DMS53 treated with DMSO at 0.1 percent for 48 hours (cell line): Measurements from ENCODE around the gene NPR2.

ENCODE experiments used
- DNase-seq: peaks from one replicate; lab custom pipeline; 2025; ENCODE audit not compliant: unreplicated experiment; lab: John Stamatoyannopoulos, UW

The NPR2 gene

DNA sequence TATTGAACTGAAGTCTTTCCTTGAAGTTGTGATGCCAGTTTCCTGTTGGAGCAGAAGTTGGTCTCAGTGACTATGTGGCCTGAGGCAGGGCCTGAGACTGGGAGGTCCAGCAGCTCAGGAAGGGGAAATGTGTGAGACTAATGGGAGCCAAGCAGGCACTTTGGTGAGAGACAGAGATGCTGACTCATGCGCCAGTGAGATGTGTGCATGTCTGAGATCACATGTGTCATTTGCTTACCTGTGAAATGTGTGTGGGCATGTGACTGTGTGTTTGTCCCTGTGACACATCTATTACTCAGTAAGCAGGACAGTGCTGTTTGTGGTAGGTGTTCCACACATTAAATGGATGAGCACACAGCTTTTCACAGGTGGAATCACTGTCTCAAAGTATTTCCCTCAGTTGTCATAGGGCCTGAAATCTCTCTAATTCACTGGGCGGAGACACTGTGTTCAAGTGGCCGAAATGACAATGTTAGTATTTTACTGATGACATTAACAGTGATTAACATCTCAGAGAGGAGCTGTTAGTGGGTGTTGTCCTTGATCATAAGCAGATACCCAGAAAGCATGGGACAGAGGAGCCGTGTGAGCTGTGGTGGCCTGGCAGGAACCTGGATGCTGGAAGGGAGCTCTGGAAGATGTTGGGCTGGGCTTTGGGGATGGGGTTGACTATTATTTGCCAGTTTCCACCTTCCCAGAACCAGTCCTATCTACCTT lies 7.4 kb downstream of the NPR2 start:
- peak; percentile 25 for DNase-seq

DNA sequence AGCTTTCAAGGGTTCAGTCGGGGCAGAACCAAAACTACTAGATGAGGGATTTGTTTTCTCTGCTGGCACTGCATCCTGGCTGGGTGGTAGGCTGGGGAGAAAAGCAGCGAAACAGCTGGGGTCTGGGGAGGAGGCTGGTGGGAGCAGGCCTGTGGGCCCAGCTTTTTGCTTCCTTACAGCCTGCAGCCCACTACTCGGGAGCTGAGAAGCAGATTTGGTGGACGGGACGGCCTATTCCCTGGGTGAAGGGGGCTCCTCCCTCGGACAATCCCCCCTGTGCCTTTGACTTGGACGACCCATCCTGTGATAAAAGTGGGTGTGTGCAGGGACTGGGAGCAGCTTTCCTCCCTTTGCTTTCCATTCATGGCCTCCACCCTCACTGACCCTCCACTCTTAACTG lies 9.1 kb downstream of the NPR2 start:
- no peak for DNase-seq

DNA sequence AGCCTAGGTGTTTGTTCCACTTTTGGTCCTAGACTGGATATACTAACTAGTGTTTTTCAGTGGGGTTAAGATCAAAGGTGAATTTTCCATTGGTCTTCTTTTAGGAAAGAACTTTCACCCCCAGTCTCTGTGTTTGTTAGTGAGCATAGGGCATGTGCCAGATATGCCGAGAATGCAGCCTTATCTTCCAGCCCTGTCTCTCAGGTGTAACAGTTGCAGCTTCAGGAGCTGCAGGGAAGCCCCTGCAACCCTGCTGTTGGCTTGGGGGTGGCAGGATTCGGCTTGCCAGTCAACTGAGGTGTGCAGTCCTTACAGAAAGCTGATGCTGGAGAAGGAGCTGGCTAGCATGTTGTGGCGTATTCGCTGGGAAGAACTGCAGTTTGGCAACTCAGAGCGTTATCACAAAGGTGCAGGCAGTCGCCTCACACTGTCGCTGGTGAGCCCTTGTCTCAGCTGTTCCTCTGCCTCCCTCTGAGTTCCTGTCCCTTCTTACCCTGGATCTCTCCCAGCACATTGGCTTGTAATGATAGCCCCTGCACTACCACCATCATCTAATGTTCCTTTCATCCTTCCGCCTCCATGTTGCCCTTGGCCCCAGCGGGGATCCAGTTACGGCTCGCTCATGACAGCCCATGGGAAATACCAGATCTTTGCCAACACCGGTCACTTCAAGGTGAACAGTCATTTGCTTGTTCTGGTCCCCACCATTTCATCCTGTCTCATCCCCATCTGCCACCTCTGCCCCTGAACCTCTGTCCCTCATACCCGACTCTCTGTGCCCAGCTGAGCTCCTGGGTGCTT lies 10.1 kb downstream of the NPR2 start:
- DNase-seq: no peak

DNA sequence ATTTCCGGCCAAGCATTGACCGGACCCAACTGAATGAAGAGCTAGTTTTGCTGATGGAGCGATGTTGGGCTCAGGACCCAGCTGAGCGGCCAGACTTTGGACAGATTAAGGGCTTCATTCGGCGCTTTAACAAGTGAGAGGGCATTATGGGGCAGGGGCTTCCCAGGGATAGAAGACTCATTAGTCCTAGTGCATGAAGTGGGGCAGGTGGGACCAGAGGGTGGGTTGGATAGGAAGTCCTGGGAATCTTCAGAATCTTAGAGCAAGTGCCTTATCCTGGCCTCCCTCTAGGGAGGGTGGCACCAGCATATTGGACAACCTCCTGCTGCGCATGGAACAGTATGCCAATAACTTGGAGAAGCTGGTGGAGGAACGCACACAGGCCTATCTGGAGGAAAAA lies 14.7 kb downstream of the NPR2 start:
- no peak for DNase-seq

DNA sequence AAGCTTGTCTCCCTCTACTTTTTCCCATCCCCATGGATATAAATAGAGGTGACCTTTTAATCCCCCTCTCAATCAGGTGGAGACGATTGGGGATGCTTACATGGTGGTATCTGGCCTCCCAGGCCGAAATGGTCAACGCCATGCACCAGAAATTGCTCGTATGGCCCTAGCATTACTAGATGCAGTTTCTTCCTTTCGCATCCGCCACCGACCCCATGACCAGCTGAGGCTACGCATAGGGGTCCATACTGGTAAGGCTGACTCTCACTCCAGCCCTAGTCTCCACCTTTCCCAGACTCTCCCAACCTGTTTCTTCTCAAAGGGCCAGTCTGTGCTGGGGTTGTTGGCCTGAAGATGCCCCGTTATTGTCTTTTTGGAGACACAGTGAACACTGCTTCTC lies 17.0 kb downstream of the NPR2 start:
- no peak for DNase-seq

DNA sequence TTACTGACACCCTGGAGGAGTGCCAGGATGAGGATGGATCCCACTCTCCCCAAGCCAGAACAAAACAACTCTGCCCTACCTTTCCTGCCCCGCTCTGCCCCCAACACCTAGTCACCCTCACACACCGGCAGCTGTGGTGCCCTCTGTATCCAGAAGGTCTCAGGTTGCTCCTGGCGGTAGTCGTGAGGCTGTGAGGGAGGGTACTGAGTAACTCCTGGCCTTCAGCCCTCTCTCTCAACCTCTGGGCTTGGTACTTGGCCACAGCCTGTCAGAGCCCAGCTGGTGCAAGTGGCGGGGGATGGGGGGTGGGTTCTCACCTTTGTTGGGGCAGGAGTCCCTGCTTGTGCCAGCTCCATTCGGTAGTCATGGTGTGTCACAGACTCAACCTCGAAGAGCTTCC lies 18.7 kb downstream of the NPR2 start:
- DNase-seq: no peak

DNA sequence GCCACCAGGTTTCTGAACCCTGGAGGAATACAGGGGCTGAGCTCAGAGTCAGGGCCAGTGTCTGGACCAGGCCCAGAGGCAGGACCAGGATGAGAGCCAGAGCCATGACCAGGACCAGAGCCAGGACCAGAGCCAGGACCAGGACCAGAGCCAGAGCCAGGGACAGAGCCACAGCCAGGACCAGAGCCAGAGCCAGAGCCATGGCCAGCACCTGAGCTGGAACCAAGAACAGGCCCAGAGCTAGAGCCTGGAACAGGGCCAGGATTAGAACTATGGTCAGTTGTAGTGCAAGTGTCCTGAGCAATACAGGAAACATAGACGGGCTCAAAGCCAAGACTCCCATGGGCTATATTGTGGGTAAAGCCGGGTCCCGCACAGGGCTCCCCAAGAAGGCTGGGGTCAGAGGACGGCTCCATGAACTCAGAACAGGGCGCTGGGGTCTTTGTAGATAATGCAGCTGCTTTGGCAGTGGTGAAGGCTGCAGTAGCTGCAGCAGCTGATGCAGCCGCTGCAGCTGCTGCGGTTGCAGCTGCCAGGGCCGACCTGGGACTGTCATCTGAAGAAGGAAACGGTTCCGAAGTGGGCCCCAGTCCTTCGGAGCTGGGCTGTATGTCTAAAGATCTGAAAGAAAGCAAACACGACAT lies 20.1 kb downstream of the NPR2 start:
- no peak for DNase-seq

DNA sequence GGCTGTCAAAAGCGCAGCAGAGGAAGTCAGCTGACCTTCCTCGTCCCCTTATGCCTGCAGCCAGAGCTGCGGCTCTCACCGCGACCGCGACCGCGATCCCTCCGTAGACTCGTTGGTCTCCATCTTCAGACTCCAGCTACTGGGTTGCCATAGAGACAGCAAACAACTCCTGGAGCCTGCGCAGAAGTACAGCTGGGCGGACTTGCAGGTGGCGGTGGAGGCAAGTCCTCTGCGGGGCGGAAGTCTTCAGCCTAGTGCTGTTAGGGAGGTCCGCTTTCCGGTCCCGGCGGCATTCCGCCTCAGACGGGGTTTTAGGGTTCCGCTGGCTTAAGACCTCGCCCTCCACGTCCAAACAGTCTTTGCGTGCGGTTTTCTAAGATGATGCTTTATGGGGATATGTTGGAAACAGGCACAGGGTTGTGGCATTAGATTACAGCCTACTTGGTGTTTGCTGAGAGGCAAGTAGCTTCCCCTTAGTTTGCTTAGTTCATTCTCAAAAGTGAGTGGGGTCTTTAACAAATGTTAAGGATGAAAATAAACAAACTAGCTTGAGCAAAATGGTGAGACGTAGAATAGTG lies 20.7 kb downstream of the NPR2 start, which contains the start of gene SPAG8:
TSS of gene SPAG8 (minus strand) at position 238 of the 578 bp plus-strand sequence. CDS start at position 123, 115 bp downstream.
- peak; percentile 83 for DNase-seq

DNA sequence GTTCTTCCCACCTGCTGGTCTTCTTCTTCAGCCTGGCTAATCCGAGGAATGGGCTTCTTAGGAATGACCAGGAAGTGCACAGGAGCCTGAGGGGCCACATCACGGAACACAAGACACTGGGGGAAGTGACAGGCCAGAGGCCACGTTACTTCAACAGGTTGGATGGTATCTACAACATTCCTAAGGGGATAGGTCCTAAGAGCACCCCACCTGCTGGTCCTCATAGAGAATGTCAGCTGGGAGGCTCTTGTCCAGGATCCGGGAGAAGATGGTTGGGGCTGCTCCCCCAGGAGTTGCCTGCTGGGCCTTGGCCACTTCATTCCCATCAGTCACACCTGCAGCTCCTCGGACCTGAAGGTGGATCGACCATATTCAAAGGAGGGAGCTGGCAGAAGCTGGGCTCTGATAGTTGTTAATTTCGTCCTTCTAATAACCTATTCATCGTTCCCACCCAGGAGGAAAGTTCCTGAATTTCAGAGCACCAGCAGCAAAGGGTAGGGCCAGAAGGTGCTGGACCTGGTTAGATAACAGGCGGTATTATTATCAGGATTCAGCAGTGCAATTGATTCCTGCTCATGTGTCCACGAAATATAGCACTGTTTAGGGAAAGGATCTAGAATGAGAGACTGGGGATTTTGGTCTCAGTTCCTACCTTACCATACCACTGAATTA lies 22.2 kb downstream of the NPR2 start:
- no peak for DNase-seq

DNA sequence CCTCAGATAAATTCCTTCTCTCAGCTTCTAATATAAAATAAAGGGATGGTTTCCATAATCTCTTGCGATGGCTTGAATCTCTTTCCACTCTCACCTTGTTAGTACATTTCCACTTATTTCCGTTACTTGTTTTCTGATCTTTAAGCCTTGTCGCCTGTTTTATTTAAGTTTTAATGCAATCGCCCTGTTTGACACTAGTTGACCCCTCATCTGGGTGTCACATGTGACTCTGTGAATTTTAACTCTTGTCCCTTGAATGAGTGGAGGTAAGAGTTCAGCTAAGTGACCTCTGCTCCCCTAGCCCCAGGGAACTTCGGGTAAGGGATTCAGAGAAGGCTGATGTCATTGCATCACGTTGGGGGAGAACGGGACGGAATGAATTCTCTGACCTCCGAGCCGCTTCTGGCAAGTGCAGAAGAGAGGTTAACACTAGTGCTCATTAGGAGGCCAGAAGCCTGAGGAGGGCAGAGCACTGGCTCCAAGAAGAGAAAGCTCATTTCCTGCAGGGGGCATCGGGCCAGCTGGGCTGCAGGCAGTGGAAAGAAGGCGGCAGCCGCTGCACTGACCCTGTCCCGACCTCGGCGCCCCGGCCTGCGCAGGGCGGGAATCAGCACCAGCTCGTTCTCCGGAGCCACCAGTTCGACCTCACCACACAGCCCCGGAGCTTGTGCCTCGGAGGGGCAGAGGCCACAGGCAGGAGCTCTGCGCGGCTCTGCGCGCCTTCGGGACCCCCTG lies 22.9 kb downstream of the NPR2 start:
- DNase-seq: peak; percentile 35

DNA sequence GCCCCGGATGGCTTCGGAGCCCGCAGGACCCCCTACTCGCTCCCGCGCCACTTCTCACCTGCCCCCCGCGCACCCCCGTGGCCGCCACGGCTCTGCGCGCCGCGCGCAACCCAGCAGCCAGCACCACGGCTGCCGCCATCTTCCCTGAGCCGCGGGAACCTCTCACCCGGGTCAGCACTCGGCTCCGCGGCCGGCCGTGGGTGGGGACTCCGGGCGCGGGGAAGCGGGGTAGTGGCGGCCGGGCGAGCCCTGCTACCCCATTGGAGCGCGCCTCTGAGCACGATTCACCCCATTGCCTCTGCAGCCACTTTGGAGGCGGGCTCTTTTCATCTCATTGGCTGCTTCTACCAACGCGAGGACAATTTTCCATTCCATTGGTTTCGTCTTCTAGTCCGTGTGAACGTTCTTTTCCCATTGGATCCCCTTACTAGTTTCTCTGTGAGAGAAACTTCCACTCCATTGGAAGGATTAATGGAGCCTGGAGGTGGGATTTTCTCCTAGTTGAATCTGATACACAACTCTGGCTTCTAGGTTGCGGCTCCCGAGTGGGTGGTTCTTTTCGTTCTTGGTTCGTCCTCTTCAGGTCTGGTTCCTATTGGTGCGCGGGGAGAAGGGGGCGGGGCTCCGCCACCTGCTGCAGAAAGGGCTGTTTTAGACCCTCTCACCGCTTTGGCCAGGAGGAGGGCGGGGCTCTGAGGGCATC lies 23.6 kb downstream of the NPR2 start, which contains the start of gene HINT2:
TSS of gene HINT2 (minus strand) at position 202 of the 703 bp plus-strand sequence. CDS start at position 139, 63 bp downstream.
- DNase-seq: peak; percentile 95

DNA sequence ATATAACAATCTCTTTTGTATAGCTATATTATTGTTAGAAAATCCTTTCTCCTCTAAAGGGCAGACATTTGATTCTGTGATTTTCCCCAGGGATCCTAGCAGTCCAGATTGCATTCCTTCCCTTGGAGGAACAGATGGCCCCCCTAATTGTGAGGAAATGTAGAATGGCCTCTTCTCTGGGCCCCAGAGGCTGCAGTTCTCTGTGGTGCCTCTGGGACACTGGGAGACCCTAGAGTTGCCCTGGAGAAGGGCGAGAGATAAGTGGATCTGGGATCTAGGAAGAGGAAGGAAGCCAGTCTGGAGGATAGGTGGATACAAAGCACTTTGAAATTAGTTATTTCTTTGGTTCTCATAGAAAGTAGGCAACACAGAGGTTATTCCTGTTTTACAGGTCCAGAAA lies 25.3 kb downstream of the NPR2 start:
- DNase-seq: no peak

DNA sequence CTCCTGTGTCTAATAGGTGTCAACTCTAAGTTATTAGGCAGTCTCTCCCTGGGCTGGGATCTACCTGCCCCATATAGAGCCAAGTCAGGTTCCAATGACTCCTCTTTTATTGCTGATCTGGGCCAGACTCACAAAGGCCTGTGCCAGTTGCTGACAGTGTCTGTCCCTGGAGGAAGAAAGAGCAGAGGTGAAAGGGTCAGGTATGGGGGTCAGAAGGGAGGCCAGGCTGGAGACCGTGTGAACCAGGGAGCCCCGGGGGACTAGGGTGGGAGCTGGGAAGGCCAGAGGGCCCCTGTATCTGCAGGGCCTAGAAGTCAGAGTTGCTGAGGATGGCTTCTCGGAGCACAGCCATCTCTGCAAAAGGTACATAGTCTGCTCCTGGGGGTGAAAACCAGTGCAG lies 26.9 kb downstream of the NPR2 start:
- DNase-seq: no peak

DNA sequence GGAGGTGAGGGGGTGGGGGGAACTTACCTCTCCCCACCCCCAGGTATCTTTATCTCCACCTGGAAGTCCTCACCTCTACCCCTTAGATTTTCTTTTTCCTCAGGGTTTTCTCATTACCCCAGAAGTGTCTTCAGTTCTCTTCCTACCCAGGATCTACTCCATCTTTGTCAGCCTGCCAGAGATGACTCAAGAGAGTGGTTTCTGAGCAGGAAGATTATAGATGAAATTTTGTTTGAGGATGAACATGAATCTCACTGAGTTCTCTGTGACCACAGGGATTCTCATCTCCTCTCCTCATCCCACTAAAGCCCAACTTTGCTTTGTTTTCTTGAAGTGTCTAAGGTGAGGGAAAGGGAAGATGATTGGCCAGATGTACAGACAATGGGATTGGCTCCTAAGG lies 28.7 kb downstream of the NPR2 start:
- DNase-seq: no peak

DNA sequence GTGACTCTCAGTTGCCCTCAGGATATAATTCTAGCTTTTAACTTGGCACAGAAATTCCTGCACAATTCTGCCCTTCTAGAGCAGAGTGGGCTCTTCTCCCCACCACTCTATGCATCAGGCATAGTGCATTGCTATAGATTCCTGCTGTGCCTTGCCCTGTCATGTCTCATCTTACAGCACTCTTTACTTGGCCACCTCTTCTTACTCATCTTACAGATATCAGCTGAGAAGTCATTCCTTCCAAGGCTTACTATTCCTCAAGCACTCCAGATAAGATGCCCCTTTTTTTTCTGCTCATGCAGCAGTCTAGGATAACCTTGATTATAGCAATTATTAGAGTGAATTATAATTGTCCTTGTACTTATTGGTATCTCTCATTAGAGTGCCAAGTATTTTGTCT lies 31.5 kb downstream of the NPR2 start:
- no peak for DNase-seq

DNA sequence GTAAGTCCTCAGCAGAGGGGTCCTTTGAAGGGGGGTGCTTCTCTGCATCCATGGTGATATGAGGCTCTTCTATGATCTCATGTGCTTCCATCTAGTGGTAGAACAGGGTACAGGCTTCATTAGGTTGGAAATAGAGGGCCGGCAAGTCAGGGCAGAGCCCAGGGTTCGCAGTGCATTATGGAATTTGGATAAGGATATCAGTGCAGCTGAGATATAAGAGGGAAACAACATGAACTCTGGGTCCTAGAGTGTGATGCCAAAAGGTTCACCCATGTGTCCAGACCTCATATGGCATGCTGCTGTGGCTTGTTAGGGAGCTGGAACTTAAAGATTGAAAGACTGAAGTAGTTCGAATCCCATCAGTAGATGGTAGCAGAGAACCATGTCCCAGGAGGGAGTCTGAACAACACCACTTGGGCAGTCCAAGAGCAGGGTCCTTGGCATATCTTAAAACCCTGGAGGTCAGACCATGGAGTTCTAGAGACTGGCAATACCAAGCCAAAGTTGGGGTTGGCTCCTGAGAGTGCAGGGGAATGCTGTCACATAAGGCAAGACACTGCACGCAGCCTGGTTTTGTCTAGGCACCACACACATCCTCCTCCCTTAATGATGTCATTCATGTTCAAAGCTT lies 34.8 kb downstream of the NPR2 start:
- DNase-seq: peak; percentile 24

DNA sequence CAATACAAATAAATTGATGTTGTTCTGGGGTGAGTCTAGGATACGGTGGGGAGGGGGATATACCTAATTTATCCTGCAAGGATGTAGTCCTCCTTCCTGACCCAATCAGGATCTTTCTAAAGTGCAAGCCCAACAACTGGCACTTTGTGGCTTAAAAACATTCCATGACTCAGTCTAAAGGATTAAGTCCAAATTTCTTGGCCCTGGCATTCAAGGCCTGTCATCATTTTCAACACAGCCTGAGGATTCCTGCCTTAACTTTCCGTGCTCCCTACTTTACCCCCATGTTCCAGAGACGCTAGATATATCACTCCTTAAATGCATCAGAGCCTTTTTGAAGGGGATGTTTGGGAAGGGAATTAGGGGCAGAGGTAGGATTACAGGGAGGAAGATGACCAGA lies 36.1 kb downstream of the NPR2 start:
- no peak for DNase-seq

DNA sequence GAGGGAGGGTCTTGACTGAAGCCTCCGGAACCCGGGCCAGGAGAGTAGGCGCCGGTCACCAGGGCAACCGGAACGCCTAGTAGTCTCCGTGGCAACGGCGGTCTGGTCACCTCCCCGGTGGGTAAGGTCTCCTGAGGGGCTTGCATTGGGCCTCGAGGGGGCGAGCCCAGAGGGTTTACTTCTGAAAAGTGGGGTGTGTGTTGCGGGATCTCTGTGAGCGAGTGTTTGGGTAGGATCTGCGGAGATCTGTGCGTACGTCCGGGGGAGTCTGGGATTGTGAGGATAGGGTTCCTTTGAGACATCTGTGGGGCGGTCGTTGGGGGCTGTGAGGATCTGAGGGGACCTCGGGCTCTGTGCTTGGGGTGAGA lies 37.3 kb downstream of the NPR2 start, which contains the start of gene FAM221B:
TSS of gene FAM221B (minus strand) at position 17 of the 368 bp plus-strand sequence. CDS start 2,571 bp downstream, outside the sequence.
- DNase-seq: no peak
